IMR-90 (cell line): ENCODE data around the gene EXOC3L2. TPM values are rescaled to one million over a fixed set of nuclear protein-coding genes. Genes with fewer than 3 reads are reported as not detected.

Source experiments
- ATAC-seq: fragments of 200-7000 bp; cut with Tn5 transposase; 2 replicates; pipeline ENCODE4 v1.9.1; 2020; ENCODE audit warnings: low read depth, mild to moderate bottlenecking, moderate library complexity
- BruUV-seq: library from RNA; stranded (reverse); fragments of 400-500 nt; replicated peaks from 2 replicates; lab custom pipeline; 2021; lab: Mats Ljungman, UMichigan
- CTCF ChIA-PET: fragments of 300-600 bp; formaldehyde crosslinking; extraction: SDS; loops from one replicate; lab custom pipeline; 2021; ENCODE audit warnings: antibody characterized with exemption; lab: Yijun Ruan, JAX
- POLR2A ChIA-PET: fragments of 300-600 bp; sonication (Branson Sonifier 250); formaldehyde crosslinking; loops from one replicate; lab custom pipeline; 2022; ENCODE audit warnings: antibody characterized with exemption; ENCODE audit not compliant: unreplicated experiment; lab: Charles Lee
- DNase-seq: peaks from one replicate; pipeline ENCODE4 v3.0.0; 2013
- H2AFZ ChIP-seq: replicated peaks from 2 replicates; pipeline ENCODE3; 2013; ENCODE audit warnings: low read length, mild to moderate bottlenecking; ENCODE audit not compliant: poor library complexity
- H2AK5ac ChIP-seq: 2 replicates; pipeline ENCODE4 v1.6.1; 2013; ENCODE audit warnings: low read depth, low read length, inconsistent platforms
- H2AK9ac ChIP-seq: replicated peaks from 2 replicates; pipeline ENCODE3; 2013; ENCODE audit warnings: mild to moderate bottlenecking, low read depth, low read length, moderate library complexity; ENCODE audit not compliant: poor library complexity
- H2BK120ac ChIP-seq: 2 replicates; pipeline ENCODE4 v1.6.1; 2013; ENCODE audit warnings: low read depth, low read length, inconsistent platforms
- H2BK15ac ChIP-seq: 3 replicates; pipeline ENCODE4 v1.6.1; 2013; ENCODE audit warnings: low read depth, low read length, inconsistent platforms
- H2BK20ac ChIP-seq: 2 replicates; pipeline ENCODE4 v1.6.1; 2013; ENCODE audit warnings: low read depth, mild to moderate bottlenecking, inconsistent platforms, low read length, moderate library complexity
- H2BK5ac ChIP-seq: 2 replicates; pipeline ENCODE4 v1.6.1; 2013; ENCODE audit warnings: mild to moderate bottlenecking, low read depth, low read length, inconsistent platforms; ENCODE audit not compliant: poor library complexity, severe bottlenecking
- H3K14ac ChIP-seq: replicated peaks from 2 replicates; pipeline ENCODE4 v1.6.1; 2013; ENCODE audit warnings: low read depth, low read length, inconsistent platforms
- H3K18ac ChIP-seq: 2 replicates; pipeline ENCODE4 v1.6.1; 2013; ENCODE audit warnings: low read depth, low read length, control low read depth
- H3K23ac ChIP-seq: 2 replicates; pipeline ENCODE4 v1.6.1; 2013; ENCODE audit warnings: low read depth, low read length, inconsistent platforms
- H3K27ac ChIP-seq: 2 replicates; pipeline ENCODE4 v1.5.1; 2013; ENCODE audit warnings: mild to moderate bottlenecking, control low read depth, low read length; ENCODE audit not compliant: insufficient read depth
- H3K27me3 ChIP-seq: 2 replicates; pipeline ENCODE4 v1.6.1; 2013; ENCODE audit warnings: low read length; ENCODE audit not compliant: control insufficient read depth, insufficient read depth
- H3K36me3 ChIP-seq: 2 replicates; pipeline ENCODE4 v1.6.1; 2013; ENCODE audit warnings: low read length, mixed read lengths; ENCODE audit not compliant: control insufficient read depth, insufficient read depth
- H3K4ac ChIP-seq: 2 replicates; pipeline ENCODE4 v1.6.1; 2013; ENCODE audit warnings: low read depth, low read length, inconsistent platforms
- H3K4me1 ChIP-seq: 2 replicates; pipeline ENCODE4 v1.6.1; 2013; ENCODE audit warnings: low read length, mixed read lengths; ENCODE audit not compliant: control insufficient read depth, insufficient read depth
- H3K4me2 ChIP-seq: 2 replicates; pipeline ENCODE4 v1.6.1; 2013; ENCODE audit warnings: low read depth, mild to moderate bottlenecking, control low read depth, low read length, moderate library complexity
- H3K4me3 ChIP-seq: 2 replicates; pipeline ENCODE4 v1.5.1; 2013; ENCODE audit warnings: low read depth, mild to moderate bottlenecking, control low read depth, low read length, moderate library complexity; ENCODE audit not compliant: insufficient read depth
- H3K56ac ChIP-seq: 2 replicates; pipeline ENCODE4 v1.6.1; 2013; ENCODE audit warnings: low read length, inconsistent platforms; ENCODE audit not compliant: insufficient read depth; ENCODE audit errors: extremely low read depth
- H3K79me1 ChIP-seq, 2 experiments: 2 replicates each; pipeline ENCODE4 v1.6.1; 2013; ENCODE audit warnings: low read length in 2 of 2, inconsistent platforms in 1 of 2, low read depth in 1 of 2
- H3K9ac ChIP-seq: 2 replicates; pipeline ENCODE4 v1.6.1; 2013; ENCODE audit warnings: low read depth, low read length, control low read depth
- H3K9me1 ChIP-seq: 2 replicates; pipeline ENCODE4 v1.6.1; 2013; ENCODE audit warnings: low read length, inconsistent platforms; ENCODE audit not compliant: insufficient read depth
- H3K9me3 ChIP-seq: 2 replicates; pipeline ENCODE4 v1.6.1; 2013; ENCODE audit warnings: low read length; ENCODE audit not compliant: control insufficient read depth, insufficient read depth
- H4K20me1 ChIP-seq: 2 replicates; pipeline ENCODE4 v1.6.1; 2013; ENCODE audit warnings: low read length, inconsistent platforms; ENCODE audit not compliant: insufficient read depth
- H4K5ac ChIP-seq: 2 replicates; pipeline ENCODE4 v1.6.1; 2013; ENCODE audit warnings: mild to moderate bottlenecking, low read depth, low read length, control low read depth
- H4K8ac ChIP-seq, 2 experiments: 2 replicates each; pipeline ENCODE4 v1.6.1; 2013; ENCODE audit warnings: low read depth in 2 of 2, low read length in 2 of 2, control low read depth in 1 of 2, inconsistent platforms in 1 of 2
- H4K91ac ChIP-seq: 2 replicates; pipeline ENCODE4 v1.6.1; 2013; ENCODE audit warnings: low read depth, low read length, inconsistent platforms; ENCODE audit not compliant: insufficient read depth
- BHLHE40 ChIP-seq: fragments of 150-350 bp; IDR thresholded peaks from 2 replicates; pipeline ENCODE4 v1.6.1; 2016; ENCODE audit warnings: mild to moderate bottlenecking, low read depth, low read length
- CEBPB ChIP-seq: IDR thresholded peaks from 2 replicates; pipeline ENCODE4 v1.6.1; 2012; ENCODE audit warnings: low read depth, low read length, improper control_type of control experiment
- CHD1 ChIP-seq: IDR thresholded peaks from 2 replicates; pipeline ENCODE4 v1.6.1; 2012; ENCODE audit warnings: low read depth, low read length, improper control_type of control experiment
- CTCF ChIP-seq: conservative IDR thresholded peaks from 2 replicates; pipeline ENCODE4 v1.5.1; 2012; ENCODE audit warnings: mild to moderate bottlenecking, low read depth, low read length, improper control_type of control experiment
- ELK1 ChIP-seq: fragments of 150-350 bp; IDR thresholded peaks from 2 replicates; pipeline ENCODE4 v1.6.1; 2016; ENCODE audit warnings: low read depth, mild to moderate bottlenecking, low read length, moderate library complexity, borderline replicate concordance
- FOS ChIP-seq: fragments of 150-350 bp; IDR thresholded peaks from 2 replicates; pipeline ENCODE4 v1.6.1; 2016; ENCODE audit warnings: low read depth, low read length
- MAFK ChIP-seq: IDR thresholded peaks from 2 replicates; pipeline ENCODE4 v1.6.1; 2012; ENCODE audit warnings: low read depth, low read length, improper control_type of control experiment
- MAZ ChIP-seq: IDR thresholded peaks from 2 replicates; pipeline ENCODE4 v1.6.1; 2012; ENCODE audit warnings: low read depth, mild to moderate bottlenecking, low read length, improper control_type of control experiment, moderate library complexity, borderline replicate concordance
- MXI1 ChIP-seq: IDR thresholded peaks from 2 replicates; pipeline ENCODE4 v1.6.1; 2012; ENCODE audit warnings: low read depth, mild to moderate bottlenecking, low read length, moderate library complexity, borderline replicate concordance
- NFE2L2 ChIP-seq: fragments of 150-350 bp; IDR thresholded peaks from 2 replicates; pipeline ENCODE4 v1.6.1; 2016; ENCODE audit warnings: low read depth, mild to moderate bottlenecking, low read length
- POLR2A ChIP-seq: IDR thresholded peaks from 2 replicates; pipeline ENCODE4 v1.6.1; 2012; ENCODE audit warnings: mild to moderate bottlenecking, low read depth, low read length
- RAD21 ChIP-seq: IDR thresholded peaks from 2 replicates; pipeline ENCODE4 v1.6.1; 2012; ENCODE audit warnings: low read length, improper control_type of control experiment
- RCOR1 ChIP-seq: IDR thresholded peaks from 2 replicates; pipeline ENCODE4 v1.6.1; 2012; ENCODE audit warnings: mild to moderate bottlenecking, low read length, improper control_type of control experiment; ENCODE audit not compliant: insufficient replicate concordance
- RFX5 ChIP-seq: IDR thresholded peaks from 2 replicates; pipeline ENCODE4 v1.8.0; 2012; ENCODE audit warnings: low read depth, mild to moderate bottlenecking, low read length, moderate library complexity
- SMC3 ChIP-seq: fragments of 150-350 bp; IDR thresholded peaks from 2 replicates; pipeline ENCODE4 v1.6.1; 2016; ENCODE audit warnings: low read depth, mild to moderate bottlenecking, antibody characterized with exemption, low read length, moderate library complexity
- USF2 ChIP-seq: fragments of 150-350 bp; IDR thresholded peaks from 2 replicates; pipeline ENCODE4 v1.6.1; 2017; ENCODE audit warnings: mild to moderate bottlenecking, antibody characterized with exemption, low read length, low read depth
- WGBS, 2 experiments: methylation state at CpG; one replicate each; pipeline versions ENCODE4 v1.1.5 to v1.1.7; 2013; ENCODE audit warnings: missing lambda C conversion rate in 2 of 2; ENCODE audit not compliant: insufficient read length in 1 of 2; ENCODE audit errors: extremely low coverage in 2 of 2; 5-methylcytosine and 5-hydroxymethylcytosine counted together
- dilution Hi-C: fragments of 300-500 bp; cut with HindIII; formaldehyde crosslinking; loops from one replicate; pipeline ENCODE4 v1.14.3; 2018; ENCODE audit warnings: low sequenced_read_pairs; ENCODE audit not compliant: unreplicated experiment
- in situ Hi-C: fragments of 300-500 bp; cut with MboI; formaldehyde crosslinking; loops from 3 replicates; pipeline ENCODE4 v1.14.3; 2019; ENCODE audit warnings: low sequenced_read_pairs, inconsistent platforms, mixed read lengths
- intact Hi-C: fragments of 100-400 bp; cut with micrococcal nuclease; formaldehyde crosslinking; loops from 2 replicates; pipeline ENCODE4 v1.10.0; 2022
- polyA plus RNA-seq, 3 experiments: library from polyadenylated mRNA; depleted of rRNA; stranded (reverse); fragments of >200 nt; gene quantifications; 2 replicates each; pipeline ENCODE4 v1.2.3, GENCODE V29; 2012; ENCODE audit warnings: low replicate concordance in 1 of 3
- total RNA-seq: library from RNA; depleted of rRNA; stranded (reverse); fragments of >200 nt; gene quantifications from 2 replicates; pipeline ENCODE4 v1.2.3, GENCODE V29; 2012

EXOC3L2 gene
- total and polyA plus RNA-seq, 2 of the 4 experiments (the other 2 are of a cell fraction) = 0.03 TPM; not detected in 1

- Histone ChIP-seq H3K4me3 (no peak overlapping the region), H2AFZ (no peak overlapping the region), H3K79me1 (peaks cover 7 to 21% of the 10 kb centered on the region in 2 experiments; a peak in 3 of 4 replicates), H2AK9ac (no peak overlapping the region), H3K23ac (no peak overlapping the region), H4K20me1 (peaks cover 15% of the 10 kb centered on the region), H3K18ac (no peak overlapping the region), H4K91ac (no peak overlapping the region), H3K9me3 (no peaks in the 10 kb centered on the region), H3K9me1 (peaks cover 8% of the 10 kb centered on the region), H4K5ac (no peak overlapping the region), H3K9ac (no peak overlapping the region), H3K14ac (no peak overlapping the region), H3K27ac (peak overlapping the region; percentile 36; the same call in 1 of the 2 replicates), H3K36me3 (peaks cover 45% of the 10 kb centered on the region), H3K4me1 (peaks cover 8% of the 10 kb centered on the region), H2BK15ac (no peak overlapping the region), H3K56ac (no peak overlapping the region), H2BK20ac (no peak overlapping the region), H3K27me3 (no peaks in the 10 kb centered on the region), H3K4ac (no peak overlapping the region), H4K8ac (no peak overlapping the region), H2AK5ac (peak overlapping the region; percentile 21; the same call in 1 of the 2 replicates), H3K4me2 (no peak overlapping the region), H2BK5ac (no peak overlapping the region), H2BK120ac (no peak overlapping the region)
- CTCF ChIA-PET = no interaction called here
- no TSS peak for BruUV-seq
- TF ChIP-seq CTCF = no peak
- no peak for TF ChIP-seq POLR2A
- no peak for TF ChIP-seq MAFK
- TF ChIP-seq NFE2L2 = no peak
- no peak for TF ChIP-seq CEBPB
- TF ChIP-seq RFX5 = no peak
- TF ChIP-seq FOS = no peak
- TF ChIP-seq RAD21 = no peak
- no peak for TF ChIP-seq SMC3
- no peak for TF ChIP-seq RCOR1
- TF ChIP-seq MAZ = no peak
- no peak for TF ChIP-seq ELK1
- no peak for TF ChIP-seq USF2
- TF ChIP-seq BHLHE40 = no peak
- TF ChIP-seq MXI1 = no peak
- TF ChIP-seq CHD1 = no peak
- 68% methylated on average over 12 of the region's 14 CpGs; no CpG with 5 or more reads in 1 of the 2 experiments for WGBS, 2 experiments
- dilution Hi-C loops = no loop called here
- ATAC-seq (no peak), DNase-seq (no peak)
- POLR2A ChIA-PET = no interaction called here
- in situ Hi-C loops = no loop called here
- intact Hi-C loops = no loop called here
These were observed 28.3 kb upstream of the EXOC3L2 start for GRCh38 chr19:45273521-45273855.
